Activated CD4-positive, alpha-beta T cell treated with anti-CD3 and anti-CD28 coated beads for 36 hours (primary cell): ENCODE data around the gene DRD4. TPM values are rescaled to one million over a fixed set of nuclear protein-coding genes. Genes with fewer than 3 reads are reported as not detected.
A peak's percentile ranks its signal among the peaks of the same experiment; 100 is the strongest.

Experiments used
- ATAC-seq: fragments of 200-7000 bp; cut with Tn5 transposase; one replicate; pipeline ENCODE4 v1.10.0; 2021; ENCODE audit warnings: mild to moderate bottlenecking, moderate library complexity
- CTCF ChIA-PET: fragments of 350-600 bp; sonication (Branson Sonifier 250); formaldehyde crosslinking; loops from one replicate; lab custom pipeline; 2021; ENCODE audit warnings: antibody characterized with exemption; lab: Charles Lee
- POLR2A ChIA-PET: fragments of 350-600 bp; sonication (Branson Sonifier 250); formaldehyde crosslinking; loops from one replicate; lab custom pipeline; 2021; ENCODE audit warnings: antibody characterized with exemption, inconsistent platforms; lab: Charles Lee
- DNase-seq: peaks from one replicate; pipeline ENCODE4 v3.0.0-alpha.2; 2020
- H3K27ac Mint-ChIP-seq: one replicate; pipeline ENCODE4 v1.8.0; 2021; ENCODE audit warnings: mixed read lengths
- H3K27me3 Mint-ChIP-seq: one replicate; pipeline ENCODE4 v1.8.0; 2021; ENCODE audit warnings: mixed read lengths
- H3K36me3 Mint-ChIP-seq: one replicate; pipeline ENCODE4 v1.8.0; 2021; ENCODE audit warnings: low read depth, mixed read lengths
- H3K4me1 Mint-ChIP-seq: one replicate; pipeline ENCODE4 v1.8.0; 2021; ENCODE audit warnings: mixed read lengths
- H3K4me3 Mint-ChIP-seq: one replicate; pipeline ENCODE4 v1.8.0; 2021; ENCODE audit warnings: mild to moderate bottlenecking, moderate library complexity, mixed read lengths
- H3K9me3 Mint-ChIP-seq: one replicate; pipeline ENCODE4 v1.8.0; 2021; ENCODE audit warnings: low read depth, mixed read lengths
- intact Hi-C, 2 experiments: fragments of 100-400 bp; cut with DNase I in 1 of 2; cut with micrococcal nuclease in 1 of 2; formaldehyde crosslinking; loops; one replicate each; pipeline versions ENCODE4 v1.14.2 to v1.15.1; 2022 to 2024; cut with DNase I, micrococcal nuclease
- total RNA-seq, 2 experiments: library from RNA; stranded (reverse); gene quantifications; one replicate each; pipeline ENCODE4 v1.2.3, GENCODE V29; 2021

Gene DRD4
- total RNA-seq: under 1 TPM; 0.30 to 0.47 TPM

DNA sequence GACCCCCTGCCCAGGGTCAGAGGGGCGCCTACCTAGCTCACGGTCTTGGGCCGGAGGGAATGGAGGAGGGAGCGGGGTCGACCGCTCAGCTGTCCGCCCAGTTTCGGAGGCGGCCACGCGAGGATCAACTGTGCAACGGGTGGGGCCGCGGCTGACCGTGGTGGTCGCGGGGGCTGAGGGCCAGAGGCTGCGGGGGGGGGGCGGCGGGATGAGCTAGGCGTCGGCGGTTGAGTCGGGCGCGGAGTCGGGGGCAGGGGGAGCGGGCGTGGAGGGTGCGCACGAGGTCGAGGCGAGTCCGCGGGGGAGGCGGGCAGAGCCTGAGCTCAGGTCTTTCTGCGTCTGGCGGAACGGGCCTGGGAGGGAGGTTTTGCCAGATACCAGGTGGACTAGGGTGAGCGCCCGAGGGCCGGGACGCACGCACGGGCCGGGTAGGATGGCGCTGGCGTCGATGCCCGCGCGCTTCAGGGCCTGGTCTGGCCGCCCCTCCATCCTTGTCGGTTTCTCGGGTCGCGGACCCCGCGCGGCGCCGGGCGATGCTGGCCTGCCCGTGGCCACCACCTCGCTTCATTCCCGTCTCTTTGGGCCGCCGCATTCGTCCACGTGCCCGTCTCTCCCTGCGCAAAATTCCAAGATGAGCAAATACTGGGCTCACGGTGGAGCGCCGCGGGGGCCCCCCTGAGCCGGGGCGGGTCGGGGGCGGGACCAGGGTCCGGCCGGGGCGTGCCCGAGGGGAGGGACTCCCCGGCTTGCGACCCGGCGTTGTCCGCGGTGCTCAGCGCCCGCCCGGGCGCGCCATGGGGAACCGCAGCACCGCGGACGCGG is at the start of gene DRD4:
TSS of gene DRD4 (plus strand) at position 759 of the 822 bp plus-strand sequence. CDS start at position 795, 36 bp downstream.
- ChIA-PET CTCF (no interaction called here), POLR2A (no interaction called here)
- Mint-ChIP-seq H3K36me3 (no peaks in the 10 kb centered on the region), H3K4me3 (peak within 1 kb of the TSS; percentile 4), H3K9me3 (no peaks in the 10 kb centered on the region), H3K27me3 (peaks cover 32% of the 10 kb centered on the region), H3K4me1 (peaks cover 16% of the 10 kb centered on the region), H3K27ac (no peak within 1 kb of the TSS)
- ATAC-seq (no peak), DNase-seq (no peak)
- intact Hi-C loops: no loop called here

DNA sequence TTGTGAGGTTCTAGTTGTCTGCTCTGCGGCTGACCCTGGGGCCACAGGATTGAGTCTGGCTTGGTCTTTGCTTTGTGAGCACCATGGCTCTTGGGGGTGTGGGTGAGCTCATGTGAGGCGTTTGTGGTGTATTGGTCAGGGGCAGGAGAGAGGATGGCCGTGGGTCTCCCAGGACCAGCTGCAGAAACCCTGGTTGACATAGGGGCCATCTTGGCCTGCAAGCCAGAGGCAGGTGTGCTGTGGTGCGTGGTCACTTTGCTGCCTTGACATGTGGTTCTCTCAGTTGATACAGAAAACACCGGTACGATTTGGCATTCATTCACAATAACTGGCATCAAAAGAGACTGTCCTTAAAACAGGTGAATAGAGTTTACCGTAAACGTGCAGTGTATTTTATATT is 49.5 kb upstream of the DRD4 start:
- POLR2A ChIA-PET: interaction anchor here (0.6 to 1.8 kb wide), 7 partner anchors 10 to 244 kb away, joined by 3 to 10 read pairs (median 3); partner anchors contain the start of gene PHRF1
- intact Hi-C loops: no loop called here
- peaks cover 51% of the 10 kb centered on the region for H3K36me3 Mint-ChIP-seq

DNA sequence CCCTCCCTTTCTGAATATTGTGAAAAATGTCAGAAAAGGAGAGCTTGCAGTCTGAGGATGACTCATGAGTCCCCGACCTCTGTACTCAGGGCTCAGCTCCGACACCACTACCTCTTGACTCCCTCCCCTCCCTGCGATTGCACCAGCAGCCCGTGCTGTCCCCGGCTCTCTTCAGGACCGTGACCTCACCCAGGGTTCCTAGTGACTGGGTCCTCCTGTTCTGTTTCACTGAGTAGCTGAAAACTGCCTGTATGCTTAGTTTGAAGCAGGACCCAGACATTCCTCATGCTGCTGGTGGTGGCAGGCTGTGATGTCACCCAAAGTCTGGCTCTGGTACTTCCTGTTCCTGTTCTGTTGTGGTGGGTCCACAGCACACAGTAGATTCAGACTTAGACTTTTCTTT is 49.1 kb upstream of the DRD4 start:
- intact Hi-C loops: loop anchor here in 1 of 2 experiments (1.0 kb wide), 2 partner anchors 12 to 20 kb away; partner anchors contain the start of gene PHRF1
- Mint-ChIP-seq H3K36me3 (peaks cover 52% of the 10 kb centered on the region), H3K4me3 (peak overlapping the region; percentile 64), H3K9me3 (no peaks in the 10 kb centered on the region), H3K27ac (peak overlapping the region; percentile 98), H3K27me3 (no peaks in the 10 kb centered on the region), H3K4me1 (peaks cover 21% of the 10 kb centered on the region)
- ATAC-seq (peak; percentile 99), DNase-seq (peak; percentile 87)
- CTCF ChIA-PET: interaction anchor here (0.6 to 0.9 kb wide), 3 partner anchors 12 to 138 kb away, joined by 3 to 4 read pairs (median 4); no protein-coding TSS in a partner anchor
- POLR2A ChIA-PET: interaction anchor here (0.6 to 1.8 kb wide), 8 partner anchors 10 to 243 kb away, joined by 3 to 10 read pairs (median 3); partner anchors contain the start of gene PHRF1

More for the DNA sequence above, 49.5 kb upstream of the DRD4 start:
- Mint-ChIP-seq H3K4me3 (peak overlapping the region; percentile 64), H3K27me3 (no peaks in the 10 kb centered on the region), H3K4me1 (peaks cover 21% of the 10 kb centered on the region), H3K27ac (peak overlapping the region; percentile 98), H3K9me3 (no peaks in the 10 kb centered on the region)
- CTCF ChIA-PET: interaction anchor here (0.5 to 0.9 kb wide), 3 partner anchors 12 to 66 kb away, joined by 3 to 4 read pairs (median 4); no protein-coding TSS in a partner anchor
- peak; percentile 37 for DNase-seq
- ATAC-seq: peak; percentile 10

DNA sequence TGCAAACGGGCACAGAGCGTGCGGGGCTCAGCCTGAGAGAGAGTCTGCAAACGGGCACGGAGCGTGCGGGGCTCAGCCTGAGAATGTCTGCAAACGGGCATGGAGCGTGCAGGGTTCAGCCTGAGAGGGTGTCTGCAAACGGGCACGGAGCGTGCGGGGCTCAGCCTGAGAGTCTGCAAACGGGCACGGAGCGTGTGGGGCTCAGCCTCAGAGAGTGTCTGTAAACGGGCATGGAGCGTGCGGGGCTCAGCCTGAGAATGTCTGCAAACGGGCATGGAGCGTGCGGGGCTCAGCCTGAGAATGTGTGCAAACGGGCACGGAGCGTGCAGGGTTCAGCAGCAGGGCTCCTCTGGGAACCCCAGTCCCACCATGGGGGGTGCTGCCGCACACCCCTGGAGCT is 47.3 kb upstream of the DRD4 start:
- POLR2A ChIA-PET: no interaction called here
- CTCF ChIA-PET: no interaction called here
- no peak for ATAC-seq
- Mint-ChIP-seq H3K4me1 (peaks cover 21% of the 10 kb centered on the region), H3K27ac (no peak overlapping the region), H3K9me3 (no peaks in the 10 kb centered on the region), H3K36me3 (peaks cover 62% of the 10 kb centered on the region), H3K27me3 (no peaks in the 10 kb centered on the region), H3K4me3 (no peak overlapping the region)
- DNase-seq: no peak
- intact Hi-C loops: no loop called here

DNA sequence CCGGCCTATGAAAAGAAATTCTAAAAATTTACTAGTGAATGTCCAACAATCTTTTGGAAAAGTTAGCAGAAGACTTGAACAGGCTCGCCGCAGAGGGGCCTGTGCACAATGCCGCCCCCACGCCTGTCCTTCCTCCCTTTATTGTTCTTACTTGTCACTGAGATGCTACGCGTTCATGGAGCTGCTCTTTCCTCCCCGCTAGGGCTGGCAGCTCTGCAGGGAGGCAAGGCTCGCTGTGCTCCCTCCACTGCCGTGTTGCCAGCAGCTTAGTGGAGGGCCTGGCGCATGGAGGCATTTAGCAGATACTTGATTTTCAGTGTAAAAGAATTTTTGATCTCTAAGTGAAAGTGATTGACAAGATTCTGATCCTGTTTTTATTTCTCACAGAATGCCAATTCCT is 46.1 kb upstream of the DRD4 start:
- intact Hi-C loops: no loop called here
- ChIA-PET CTCF (no interaction called here), POLR2A (no interaction called here)
- ATAC-seq (no peak), DNase-seq (no peak)
- H3K27me3 Mint-ChIP-seq: no peaks in the 10 kb centered on the region
- H3K36me3 Mint-ChIP-seq: peaks cover 70% of the 10 kb centered on the region
- no peak overlapping the region for H3K4me3 Mint-ChIP-seq
- H3K4me1 Mint-ChIP-seq: peaks cover 21% of the 10 kb centered on the region
- H3K9me3 Mint-ChIP-seq: no peaks in the 10 kb centered on the region
- H3K27ac Mint-ChIP-seq: no peak overlapping the region

DNA sequence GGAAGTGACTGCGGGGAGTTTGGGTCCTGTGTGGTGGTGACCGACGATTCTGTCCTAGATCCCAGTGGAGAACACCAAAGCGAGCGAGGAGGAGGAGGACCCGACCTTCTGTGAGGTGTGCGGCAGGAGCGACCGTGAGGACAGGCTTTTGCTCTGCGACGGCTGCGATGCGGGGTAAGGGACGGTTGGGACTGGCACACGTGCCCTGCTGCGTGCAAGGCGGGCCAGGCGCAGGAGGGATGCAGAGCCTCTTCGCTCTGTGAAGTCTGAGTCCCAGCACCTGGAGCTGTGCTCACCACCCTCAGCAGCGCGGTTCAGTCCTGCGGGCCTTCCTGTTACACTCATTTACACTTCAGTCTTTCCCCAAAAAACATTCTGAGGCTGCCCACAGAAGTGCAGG is 44.6 kb upstream of the DRD4 start:
- H3K4me1 Mint-ChIP-seq: peaks cover 8% of the 10 kb centered on the region
- H3K9me3 Mint-ChIP-seq: no peaks in the 10 kb centered on the region
- peaks cover 71% of the 10 kb centered on the region for H3K36me3 Mint-ChIP-seq
- DNase-seq (no peak), ATAC-seq (no peak)
- CTCF ChIA-PET: no interaction called here
- H3K27me3 Mint-ChIP-seq: no peaks in the 10 kb centered on the region
- intact Hi-C loops: no loop called here
- H3K4me3 Mint-ChIP-seq: no peak overlapping the region
- H3K27ac Mint-ChIP-seq: no peak overlapping the region
- POLR2A ChIA-PET: no interaction called here

DNA sequence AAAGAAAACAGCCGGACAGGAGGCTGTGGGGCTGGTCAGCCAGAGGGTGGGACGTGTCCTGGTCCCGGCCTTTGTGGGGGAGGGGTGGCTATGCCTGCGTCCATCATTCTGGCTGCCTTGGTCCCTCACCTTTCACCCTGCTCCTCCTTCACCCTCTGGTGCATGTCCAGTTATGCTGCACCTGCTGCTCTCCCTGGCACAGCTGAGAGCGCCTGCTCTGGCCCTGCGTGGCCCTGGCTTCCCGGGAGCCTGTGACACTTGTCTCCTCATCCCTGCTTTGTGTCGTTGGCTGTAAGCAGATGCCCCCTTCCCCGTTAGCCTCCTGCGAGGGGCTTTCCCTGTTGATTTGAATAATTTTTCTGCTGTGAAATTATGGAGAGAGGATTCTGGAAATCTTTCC is 44.2 kb upstream of the DRD4 start:
- ATAC-seq (no peak), DNase-seq (no peak)
- intact Hi-C loops: no loop called here
- POLR2A ChIA-PET: no interaction called here
- peaks cover 4% of the 10 kb centered on the region for H3K4me1 Mint-ChIP-seq
- H3K27ac Mint-ChIP-seq: no peak overlapping the region
- peaks cover 67% of the 10 kb centered on the region for H3K36me3 Mint-ChIP-seq
- H3K9me3 Mint-ChIP-seq: no peaks in the 10 kb centered on the region
- CTCF ChIA-PET: no interaction called here
- H3K4me3 Mint-ChIP-seq: no peak overlapping the region
- no peaks in the 10 kb centered on the region for H3K27me3 Mint-ChIP-seq

DNA sequence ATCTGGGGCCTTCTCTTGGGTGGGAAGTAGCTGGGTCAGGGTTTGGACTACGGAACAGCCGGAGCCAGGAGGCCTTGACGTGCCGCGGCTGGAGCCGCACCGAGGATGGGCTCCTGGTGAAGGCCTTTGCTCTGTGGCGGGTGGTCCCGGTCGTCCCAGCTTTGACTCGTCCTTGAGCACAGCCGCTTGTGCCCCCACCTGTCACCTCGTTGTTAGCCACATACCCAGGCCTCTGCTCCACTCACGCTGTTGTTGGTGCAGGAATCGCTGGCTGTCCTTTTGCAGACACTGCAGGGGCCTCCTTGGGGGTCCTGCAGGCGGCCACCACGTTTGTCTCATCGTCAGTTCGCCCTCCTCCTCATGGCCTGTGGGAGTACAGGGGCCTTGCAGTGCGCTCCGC is 43.7 kb upstream of the DRD4 start:
- H3K4me3 Mint-ChIP-seq: no peak overlapping the region
- peaks cover 65% of the 10 kb centered on the region for H3K36me3 Mint-ChIP-seq
- no peak for DNase-seq
- CTCF ChIA-PET: no interaction called here
- no peak overlapping the region for H3K27ac Mint-ChIP-seq
- intact Hi-C loops: no loop called here
- H3K4me1 Mint-ChIP-seq: no peaks in the 10 kb centered on the region
- H3K9me3 Mint-ChIP-seq: no peaks in the 10 kb centered on the region
- H3K27me3 Mint-ChIP-seq: no peaks in the 10 kb centered on the region
- ATAC-seq: no peak
- POLR2A ChIA-PET: no interaction called here

DNA sequence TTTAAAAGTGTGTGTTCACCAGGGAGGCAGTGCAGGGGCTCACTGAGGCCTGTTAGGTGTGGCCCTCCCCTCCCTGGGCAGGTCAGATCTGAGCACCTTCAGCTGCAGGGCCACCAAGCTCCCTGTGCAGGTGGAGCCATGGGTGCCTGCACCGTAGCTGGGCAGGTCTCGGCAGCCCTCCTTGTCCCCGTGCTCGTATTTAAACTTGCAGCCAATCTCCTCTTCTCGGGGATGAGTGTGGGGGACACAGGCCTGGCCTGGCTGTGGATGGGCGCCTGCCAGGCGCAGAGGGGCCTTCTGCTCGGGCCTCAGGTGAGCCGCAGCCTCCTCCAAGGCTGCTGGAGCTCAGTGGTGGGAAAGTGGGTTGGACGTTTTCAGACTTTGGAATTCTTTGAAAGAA is 41.7 kb upstream of the DRD4 start:
- no peak for DNase-seq
- intact Hi-C loops: no loop called here
- no peak for ATAC-seq
- Mint-ChIP-seq H3K36me3 (peaks cover 58% of the 10 kb centered on the region), H3K27ac (no peak overlapping the region), H3K4me3 (no peak overlapping the region), H3K9me3 (no peaks in the 10 kb centered on the region), H3K27me3 (no peaks in the 10 kb centered on the region), H3K4me1 (no peaks in the 10 kb centered on the region)
- POLR2A ChIA-PET: no interaction called here
- CTCF ChIA-PET: no interaction called here

DNA sequence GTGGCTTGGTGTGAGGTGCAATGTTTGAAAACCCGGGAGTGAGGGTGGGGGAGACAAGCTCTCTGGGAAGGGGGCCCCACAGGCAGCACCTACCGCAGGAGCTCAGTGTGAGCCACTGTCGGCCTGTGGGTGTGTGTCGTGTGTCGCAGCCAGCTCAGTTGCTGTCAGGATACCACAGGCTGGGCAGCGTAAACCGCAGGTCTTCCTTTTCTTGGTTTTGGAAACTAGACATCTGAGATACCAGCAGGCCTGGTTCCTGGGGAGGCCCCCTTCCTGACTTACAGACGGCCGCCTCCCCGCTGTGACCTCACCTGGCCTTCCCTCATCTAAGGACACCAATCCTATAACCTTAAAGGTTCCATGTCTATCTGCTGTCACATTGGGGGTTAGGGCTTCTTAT is 40.7 kb upstream of the DRD4 start:
- Mint-ChIP-seq H3K36me3 (peaks cover 53% of the 10 kb centered on the region), H3K27me3 (no peaks in the 10 kb centered on the region), H3K27ac (no peak overlapping the region), H3K4me1 (no peaks in the 10 kb centered on the region), H3K9me3 (no peaks in the 10 kb centered on the region), H3K4me3 (no peak overlapping the region)
- ChIA-PET POLR2A (no interaction called here), CTCF (interaction anchor here (0.7 to 0.9 kb wide), 2 partner anchors 71 to 291 kb away, joined by 3 read pairs; no protein-coding TSS in a partner anchor)
- DNase-seq (no peak), ATAC-seq (peak; percentile 9)
- intact Hi-C loops: no loop called here

DNA sequence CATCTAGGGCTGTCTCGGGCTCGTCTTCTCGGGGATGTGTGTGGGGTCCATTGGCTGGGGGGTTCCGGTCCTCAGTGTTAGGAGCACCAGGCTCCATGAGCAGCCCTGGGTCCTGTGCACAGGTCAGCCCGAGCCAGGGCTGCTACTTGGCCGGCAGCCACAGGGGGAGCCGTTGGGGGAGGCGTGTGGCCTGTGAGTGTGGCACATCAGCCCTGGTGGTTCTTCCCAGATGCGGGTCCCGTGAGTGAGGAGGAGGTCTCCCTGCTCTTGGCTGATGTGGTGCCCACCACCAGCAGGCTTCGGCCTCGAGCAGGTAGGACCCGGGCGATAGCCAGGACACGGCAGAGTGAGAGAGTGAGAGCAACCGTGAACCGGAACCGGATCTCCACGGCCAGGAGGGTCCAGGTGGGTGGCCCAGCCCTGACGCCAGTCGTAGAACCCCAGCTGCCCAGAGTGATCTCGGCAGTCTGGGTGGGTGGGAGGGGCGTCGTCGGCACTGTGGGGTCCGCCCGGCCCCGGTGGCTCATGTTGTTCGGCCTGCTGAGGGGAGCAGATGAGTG is 39.8 kb upstream of the DRD4 start:
- Mint-ChIP-seq H3K36me3 (peaks cover 59% of the 10 kb centered on the region), H3K4me1 (no peaks in the 10 kb centered on the region), H3K27ac (no peak overlapping the region), H3K27me3 (no peaks in the 10 kb centered on the region), H3K9me3 (no peaks in the 10 kb centered on the region), H3K4me3 (no peak overlapping the region)
- DNase-seq (no peak), ATAC-seq (peak; percentile 37)
- intact Hi-C loops: no loop called here
- ChIA-PET POLR2A (no interaction called here), CTCF (no interaction called here)
